GM18520 (cell line): ENCODE data around the gene CLEC16A.
A peak's percentile ranks its signal among the peaks of the same experiment; 100 is the strongest.

Experiments
- ATAC-seq: cut with Tn5 transposase; IDR thresholded peaks from one replicate; pipeline ENCODE4 v1.9.1; 2021; ENCODE audit not compliant: unreplicated experiment

The CLEC16A gene

GRCh38 chr16:10987361-10988163 is 43.2 kb downstream of the CLEC16A start:
- ATAC-seq: no peak

- peak; percentile 53 for ATAC-seq
Measured at GRCh38 chr16:10988164-10988803, 43.9 kb downstream of the CLEC16A start.

DNA sequence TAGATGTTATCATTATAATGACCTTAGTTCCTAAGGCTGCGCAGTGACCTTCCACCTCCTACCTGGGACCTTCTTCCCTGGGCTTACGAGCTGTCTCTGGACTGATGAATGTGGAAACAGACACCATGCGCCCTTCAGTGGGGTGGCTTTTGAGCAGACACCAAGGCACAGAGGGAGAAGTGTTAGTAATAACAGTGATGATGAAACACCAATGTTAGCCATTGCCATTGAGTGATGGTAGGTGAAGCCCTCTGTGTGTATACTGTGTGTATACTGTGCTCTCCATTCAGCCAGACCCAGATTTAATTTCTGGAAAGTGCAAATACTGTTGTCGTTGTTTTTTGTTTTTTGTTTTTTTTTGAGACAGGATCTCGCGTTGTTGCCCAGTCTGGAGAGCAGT is 44.5 kb downstream of the CLEC16A start:
- no peak for ATAC-seq

GRCh38 chr16:10989559-10989958 is 45.2 kb downstream of the CLEC16A start:
- ATAC-seq: no peak

GRCh38 chr16:10990378-10990777 is 46.0 kb downstream of the CLEC16A start:
- ATAC-seq: no peak

DNA sequence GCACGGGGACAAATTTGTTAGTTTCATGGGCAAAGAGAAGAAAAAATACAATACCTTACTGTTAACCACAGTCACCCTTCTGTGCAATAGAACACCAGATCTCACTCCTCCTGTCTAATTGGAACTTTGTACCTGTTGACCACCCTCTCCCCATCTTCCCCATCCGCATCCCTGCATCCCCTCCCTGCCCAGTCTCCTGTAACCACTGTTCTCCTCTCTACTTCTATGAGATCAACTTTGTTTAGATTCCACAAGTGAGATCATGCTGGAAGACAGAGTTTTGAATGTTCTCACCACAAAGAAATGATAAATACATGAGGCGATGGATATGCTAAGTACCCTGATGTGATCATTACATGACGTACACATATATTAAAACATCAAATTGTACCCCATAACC is 47.7 kb downstream of the CLEC16A start:
- ATAC-seq: no peak

- no peak for ATAC-seq
Measured at GRCh38 chr16:10992797-10993196, 48.4 kb downstream of the CLEC16A start.

- ATAC-seq: no peak
Measured at GRCh38 chr16:10993649-10994048, 49.3 kb downstream of the CLEC16A start.

DNA sequence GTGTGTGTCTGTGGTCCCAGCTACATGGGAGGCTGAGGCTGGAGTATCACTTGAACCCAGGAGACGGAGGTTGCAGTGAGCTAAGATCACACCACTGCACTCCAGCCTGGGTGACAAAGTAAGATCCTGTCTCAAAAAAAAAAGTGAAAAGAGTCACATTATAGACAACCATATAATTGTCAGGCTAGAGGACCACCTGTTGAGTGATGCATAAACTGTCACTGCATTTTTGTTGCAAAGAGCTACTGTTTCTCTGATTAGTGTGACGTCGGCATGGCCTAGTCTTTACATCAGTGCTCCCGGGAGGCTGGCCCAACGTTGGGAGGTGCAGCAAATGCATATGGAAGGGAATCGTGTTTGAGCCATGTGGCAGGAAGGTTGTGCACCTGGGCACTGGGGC is 50.2 kb downstream of the CLEC16A start:
- no peak for ATAC-seq

DNA sequence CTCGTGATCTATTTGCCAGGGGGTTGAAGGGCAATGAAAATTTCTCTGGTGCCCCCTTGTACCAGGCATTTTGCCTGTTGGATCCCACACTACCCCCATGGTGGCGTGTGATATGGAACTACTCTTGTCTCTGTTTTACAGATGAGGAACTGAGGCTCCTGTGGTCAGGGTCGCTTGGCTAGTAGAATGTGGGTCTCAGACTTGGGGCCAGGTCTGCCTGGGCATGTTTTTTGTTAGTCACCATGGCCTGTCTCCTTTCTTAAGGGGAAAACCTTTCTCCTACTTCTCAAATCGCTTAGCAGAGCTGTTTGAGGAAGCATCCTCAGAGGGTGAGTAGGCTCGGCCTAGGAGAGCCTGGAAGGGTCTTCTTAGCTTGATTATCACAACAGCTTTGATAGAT is 51.2 kb downstream of the CLEC16A start:
- no peak for ATAC-seq

DNA sequence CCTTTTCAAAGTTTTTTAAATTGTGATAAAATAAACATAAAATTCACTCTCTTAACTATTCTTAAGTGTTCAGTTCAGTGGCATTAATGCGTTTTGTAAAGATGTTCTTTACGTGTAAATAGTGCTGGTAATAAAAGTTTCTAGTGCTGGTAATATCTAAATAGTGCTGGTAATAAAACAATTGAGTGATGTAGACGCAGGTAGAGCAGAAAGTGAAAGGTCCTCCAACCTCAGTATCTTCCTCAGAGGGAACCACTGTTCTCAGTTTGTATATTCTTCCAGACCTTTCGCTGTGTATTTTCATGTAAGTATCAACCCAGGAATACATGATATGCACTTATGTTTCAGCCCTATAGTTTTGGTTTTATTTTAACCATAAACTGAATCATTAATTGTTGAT is 53.1 kb downstream of the CLEC16A start:
- no peak for ATAC-seq

DNA sequence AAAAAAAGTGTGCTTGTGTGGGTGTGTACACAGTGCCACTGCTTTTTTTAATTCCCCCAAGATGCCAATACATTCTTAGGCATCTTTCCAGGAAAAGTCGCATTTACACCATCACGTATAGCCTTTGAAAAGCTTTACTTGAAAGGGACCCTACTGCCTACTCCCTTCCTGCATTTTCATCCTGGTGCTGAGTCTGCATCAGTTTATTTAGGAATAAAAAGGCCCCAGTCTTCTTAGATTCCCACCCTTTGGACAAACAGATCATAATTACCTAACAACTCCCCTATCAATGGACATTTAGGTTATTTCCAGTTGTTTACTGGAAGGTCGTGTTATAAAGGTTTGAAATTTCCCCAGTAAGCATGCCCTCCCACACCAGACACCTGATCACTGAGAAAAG is 54.9 kb downstream of the CLEC16A start:
- ATAC-seq: no peak

DNA sequence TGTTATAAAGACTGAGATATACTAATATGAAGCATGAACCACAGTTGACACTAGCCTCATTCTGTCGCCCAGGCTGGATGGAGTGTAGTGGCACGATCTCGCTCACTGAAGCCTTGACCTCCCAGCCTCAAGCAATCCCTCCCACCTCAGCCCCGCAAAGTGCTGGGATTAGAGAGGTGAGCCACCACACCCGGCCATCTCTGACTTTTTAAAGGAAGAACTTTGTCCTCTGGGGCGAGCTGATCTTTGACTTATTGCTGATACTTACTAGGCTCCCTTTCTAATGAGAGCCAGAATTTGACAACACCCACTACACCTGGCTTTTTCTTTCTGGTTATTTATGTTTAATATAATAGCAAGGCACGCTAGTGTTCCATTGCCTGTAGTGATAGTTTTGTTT is 57.2 kb downstream of the CLEC16A start:
- ATAC-seq: no peak

DNA sequence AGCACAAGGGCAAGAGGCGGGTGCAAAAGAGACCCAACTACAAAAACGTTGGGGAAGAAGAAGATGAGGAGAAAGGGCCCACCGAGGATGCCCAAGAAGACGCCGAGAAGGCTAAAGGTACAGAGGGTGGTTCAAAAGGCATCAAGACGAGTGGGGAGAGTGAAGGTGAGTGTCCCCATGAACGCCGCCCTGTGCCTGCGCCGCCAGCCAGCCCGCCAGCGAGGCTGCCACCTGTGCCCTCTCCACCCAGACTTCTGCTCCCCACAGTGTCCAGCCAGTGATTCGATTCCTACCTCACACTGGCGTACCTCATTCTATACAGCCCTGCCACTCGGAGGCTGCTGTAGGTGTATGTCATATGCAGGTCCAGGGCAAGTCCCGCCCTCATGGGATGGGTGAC is 58.8 kb downstream of the CLEC16A start:
- no peak for ATAC-seq

DNA sequence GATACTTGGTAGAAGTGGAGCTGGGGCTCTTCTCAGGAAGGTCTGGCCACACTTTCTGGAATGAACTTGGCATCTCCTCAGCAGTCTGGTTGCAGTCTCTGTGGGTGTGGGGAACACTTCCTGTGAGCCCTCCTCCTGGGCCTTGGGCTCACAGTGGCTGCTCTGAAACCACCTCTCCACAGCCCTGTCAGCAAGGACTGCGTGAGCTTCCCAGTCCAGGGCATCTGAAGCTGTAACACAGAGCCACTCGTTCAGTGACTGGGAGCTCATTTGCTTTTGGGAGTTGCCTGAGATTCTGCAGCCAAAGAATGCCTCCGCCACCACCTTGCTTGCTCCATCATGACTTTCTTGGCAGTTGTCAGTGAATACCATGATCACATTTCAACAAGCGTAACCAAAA is 60.0 kb downstream of the CLEC16A start:
- ATAC-seq: no peak

- ATAC-seq: no peak
Measured at GRCh38 chr16:11004973-11005610, 60.7 kb downstream of the CLEC16A start.

DNA sequence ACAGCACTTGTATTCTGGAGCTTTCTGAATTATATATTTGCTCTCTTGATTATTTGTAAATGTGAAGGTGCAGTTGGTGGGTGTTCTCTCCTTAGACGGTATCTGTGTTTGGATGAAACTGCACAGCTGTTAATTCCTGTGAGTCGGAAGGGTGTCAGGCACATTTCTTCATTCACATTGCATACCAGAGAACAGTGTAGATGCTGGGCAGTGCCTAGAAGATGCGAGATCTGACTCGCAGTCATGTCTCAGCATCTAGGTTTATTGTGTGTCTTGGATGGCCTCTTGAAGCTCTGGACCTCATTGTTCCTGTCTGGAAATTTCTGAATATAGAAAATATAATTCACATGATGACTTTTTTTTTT is 61.2 kb downstream of the CLEC16A start:
- ATAC-seq: no peak

DNA sequence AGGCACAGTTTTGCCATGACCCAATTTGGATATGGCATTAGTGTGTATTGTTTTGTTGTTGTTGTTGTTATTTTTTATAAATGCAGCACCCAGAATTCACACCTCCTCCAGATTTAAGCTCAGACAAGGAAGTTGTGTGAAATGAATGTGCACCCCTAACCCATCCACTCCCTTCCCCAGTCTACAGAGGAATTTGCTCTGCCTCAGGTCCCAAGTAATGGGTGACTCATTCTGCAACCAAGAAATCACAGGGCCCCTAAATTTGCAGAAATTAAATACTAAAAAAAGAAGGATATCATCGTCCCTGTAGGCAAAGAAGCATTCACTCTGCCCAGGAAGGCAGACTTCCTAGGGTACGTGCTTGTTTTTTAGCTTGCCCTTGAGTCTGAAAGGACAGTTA is 62.3 kb downstream of the CLEC16A start:
- ATAC-seq: no peak

GRCh38 chr16:11007714-11008280 is 63.4 kb downstream of the CLEC16A start:
- no peak for ATAC-seq

DNA sequence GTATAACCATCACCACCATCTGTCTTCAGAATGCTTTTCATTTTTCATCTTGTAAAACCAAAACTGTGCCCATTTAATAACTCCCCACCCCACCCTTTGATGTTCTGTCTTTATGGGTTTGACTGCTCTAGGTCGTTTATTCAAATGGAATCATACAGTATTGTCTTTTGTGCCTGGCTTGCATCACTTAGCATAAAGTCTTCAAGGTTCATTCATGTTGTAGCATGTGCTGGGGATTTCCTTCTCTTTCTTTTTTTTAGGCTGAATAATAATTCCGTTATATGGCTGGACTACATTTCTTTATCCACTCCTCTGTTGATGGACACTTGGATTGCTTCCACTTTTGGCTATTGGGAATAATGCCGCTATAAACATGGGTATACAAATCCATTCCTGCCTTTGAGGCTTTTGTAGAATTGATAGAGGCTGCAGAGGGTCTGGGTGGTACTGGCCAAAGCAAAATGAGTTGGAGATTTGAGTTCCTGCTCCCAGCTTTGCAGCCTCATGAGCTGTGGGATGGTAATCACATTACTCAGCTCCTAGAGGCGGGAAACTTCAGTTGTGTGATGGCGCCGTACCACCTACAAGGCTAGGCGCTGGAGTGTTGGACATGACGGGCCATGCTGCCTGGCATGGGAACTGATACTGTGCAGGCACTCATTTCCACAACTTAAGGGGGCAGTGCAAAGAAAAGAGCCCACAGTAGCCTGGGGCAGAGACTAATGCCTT is 64.8 kb downstream of the CLEC16A start:
- no peak for ATAC-seq

DNA sequence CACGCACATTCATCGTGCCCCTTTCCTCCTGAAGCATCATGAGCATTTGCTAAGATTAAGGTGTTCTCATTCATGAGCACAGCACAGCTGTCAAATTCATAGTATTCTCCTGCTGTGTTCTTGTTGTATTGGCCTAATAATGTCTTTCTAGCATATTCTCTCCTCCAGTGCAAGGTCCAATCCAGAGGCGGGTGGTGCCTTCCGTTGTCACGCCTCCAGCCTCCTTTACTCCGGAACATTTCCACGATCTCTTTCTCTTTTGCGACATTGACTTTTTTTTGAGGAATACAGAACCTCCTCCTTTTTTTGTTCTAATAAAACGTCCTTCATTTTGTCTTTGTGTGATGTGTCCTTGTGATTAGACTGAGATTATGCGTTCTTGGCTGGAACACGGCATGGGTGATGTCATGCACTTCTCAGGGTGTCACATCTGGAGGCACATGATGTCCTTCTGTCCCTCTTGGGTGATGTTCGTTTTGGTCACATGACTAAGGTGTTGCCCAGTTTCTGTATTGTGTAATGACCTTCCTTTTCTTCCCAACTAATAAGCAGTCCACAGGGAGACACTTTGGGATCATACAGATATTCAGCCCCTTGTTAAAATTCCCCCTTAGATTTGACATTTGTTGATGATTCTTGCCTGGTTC is 66.3 kb downstream of the CLEC16A start:
- ATAC-seq: no peak
